Astrocyte of the spinal cord (primary cell): Measurements from ENCODE around the gene CRB1.

Experiments
- DNase-seq: peaks from one replicate; pipeline ENCODE4 v3.0.0; 2011; ENCODE audit warnings: low read depth, low spot score
- H3K4me3 ChIP-seq: 2 replicates; pipeline ENCODE4 v1.5.1; 2011; ENCODE audit warnings: low read depth, mild to moderate bottlenecking, low read length, moderate library complexity
- in situ Hi-C: cut with HindIII; loops from 2 replicates; pipeline ENCODE4 v1.10.0; 2017; ENCODE audit warnings: low sequenced_read_pairs
- TF ChIP-seq, protein P1 (sequence below): IDR thresholded peaks from 2 replicates; pipeline ENCODE4 v1.5.1; 2012; ENCODE audit warnings: low read depth, mild to moderate bottlenecking, low read length, inconsistent platforms

CRB1 gene

DNA sequence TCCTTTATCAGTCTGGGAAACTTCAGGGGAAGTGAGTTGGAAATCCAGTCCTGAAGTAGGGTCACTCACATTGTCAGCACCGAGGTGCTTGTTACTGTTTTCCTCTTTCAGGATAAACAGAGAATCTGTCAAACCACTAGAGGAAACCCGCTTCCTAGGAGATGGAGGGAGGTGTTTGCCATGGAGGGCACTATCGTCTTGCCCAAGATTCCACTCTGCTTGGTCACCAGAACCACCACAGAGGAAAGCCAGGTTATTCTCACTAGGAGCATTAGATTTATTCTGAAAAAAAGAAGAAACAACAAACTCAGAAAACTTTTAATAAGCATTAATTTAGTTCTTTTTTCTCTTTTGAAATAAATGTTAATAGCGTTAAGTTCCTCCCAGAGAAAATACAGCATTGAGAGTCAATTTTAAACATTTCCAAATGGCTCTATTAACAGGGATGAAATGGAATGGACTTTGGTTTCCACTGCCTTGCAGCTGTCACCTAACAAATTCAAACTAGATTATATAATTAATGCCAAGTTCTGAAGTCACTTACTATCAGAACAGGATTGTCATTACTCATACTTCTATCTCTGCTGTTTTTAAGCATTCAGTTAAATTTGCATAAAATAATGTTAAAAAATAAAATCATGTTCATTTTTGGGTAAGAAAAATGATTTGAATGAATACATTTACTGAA lies 242.8 kb downstream of the CRB1 start:
- no peak for DNase-seq
- TF ChIP-seq, protein P1, sequence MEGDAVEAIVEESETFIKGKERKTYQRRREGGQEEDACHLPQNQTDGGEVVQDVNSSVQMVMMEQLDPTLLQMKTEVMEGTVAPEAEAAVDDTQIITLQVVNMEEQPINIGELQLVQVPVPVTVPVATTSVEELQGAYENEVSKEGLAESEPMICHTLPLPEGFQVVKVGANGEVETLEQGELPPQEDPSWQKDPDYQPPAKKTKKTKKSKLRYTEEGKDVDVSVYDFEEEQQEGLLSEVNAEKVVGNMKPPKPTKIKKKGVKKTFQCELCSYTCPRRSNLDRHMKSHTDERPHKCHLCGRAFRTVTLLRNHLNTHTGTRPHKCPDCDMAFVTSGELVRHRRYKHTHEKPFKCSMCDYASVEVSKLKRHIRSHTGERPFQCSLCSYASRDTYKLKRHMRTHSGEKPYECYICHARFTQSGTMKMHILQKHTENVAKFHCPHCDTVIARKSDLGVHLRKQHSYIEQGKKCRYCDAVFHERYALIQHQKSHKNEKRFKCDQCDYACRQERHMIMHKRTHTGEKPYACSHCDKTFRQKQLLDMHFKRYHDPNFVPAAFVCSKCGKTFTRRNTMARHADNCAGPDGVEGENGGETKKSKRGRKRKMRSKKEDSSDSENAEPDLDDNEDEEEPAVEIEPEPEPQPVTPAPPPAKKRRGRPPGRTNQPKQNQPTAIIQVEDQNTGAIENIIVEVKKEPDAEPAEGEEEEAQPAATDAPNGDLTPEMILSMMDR, result no peak
- in situ Hi-C loops, result no loop called here
- H3K4me3 ChIP-seq, result no peak overlapping the region

DNA sequence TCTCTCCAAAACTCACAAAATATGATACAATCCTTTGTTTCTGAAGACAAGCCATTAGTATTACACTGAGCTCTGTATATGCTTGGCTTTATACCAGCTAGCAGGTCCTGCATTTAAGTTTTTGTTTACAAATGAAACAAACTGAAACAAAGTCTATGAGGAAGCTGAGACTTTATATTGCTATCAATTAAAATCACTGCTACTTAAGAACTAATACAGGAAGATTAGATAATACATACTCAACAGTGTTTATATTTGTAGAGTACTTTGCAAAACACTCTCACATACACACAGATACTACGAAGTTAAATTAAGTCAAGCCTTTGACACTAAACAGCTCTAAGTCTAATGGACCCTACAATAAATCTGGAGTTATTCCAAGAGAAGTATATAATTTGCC lies 247.4 kb downstream of the CRB1 start:
- in situ Hi-C loops, result no loop called here
- no peak overlapping the region for H3K4me3 ChIP-seq
- TF ChIP-seq, protein P1, result no peak
- no peak for DNase-seq

DNA sequence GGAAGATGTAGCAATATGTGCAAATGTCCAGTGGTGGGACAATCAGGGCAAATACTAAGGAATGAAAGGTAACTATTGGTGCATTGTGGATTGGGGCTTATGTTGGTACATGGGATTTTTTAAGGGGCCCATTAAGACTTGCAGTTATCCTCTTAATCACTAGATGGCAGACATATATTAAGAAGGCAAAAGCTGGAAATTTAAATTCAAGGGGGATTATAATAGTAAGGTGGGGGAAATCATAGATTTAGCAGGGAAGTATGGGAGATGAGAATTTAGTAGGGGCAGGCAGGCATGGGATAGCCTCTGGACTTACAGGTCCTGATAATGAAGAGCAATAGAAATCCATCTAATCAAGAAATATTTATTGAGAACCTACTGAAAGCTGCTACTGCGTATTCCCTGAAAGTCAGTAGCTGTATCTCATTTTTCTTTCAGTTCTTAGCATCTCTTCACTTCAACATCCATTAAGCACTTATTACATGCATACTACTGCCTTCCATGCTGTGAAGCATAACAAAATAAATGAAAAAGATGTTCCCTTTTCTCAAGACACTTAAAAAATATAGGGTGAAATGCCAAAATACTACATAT lies 251.8 kb downstream of the CRB1 start:
- TF ChIP-seq, protein P1, result peak; percentile 43
- in situ Hi-C loops, result no loop called here
- H3K4me3 ChIP-seq, result no peak overlapping the region
- DNase-seq, result peak; percentile 29

DNA sequence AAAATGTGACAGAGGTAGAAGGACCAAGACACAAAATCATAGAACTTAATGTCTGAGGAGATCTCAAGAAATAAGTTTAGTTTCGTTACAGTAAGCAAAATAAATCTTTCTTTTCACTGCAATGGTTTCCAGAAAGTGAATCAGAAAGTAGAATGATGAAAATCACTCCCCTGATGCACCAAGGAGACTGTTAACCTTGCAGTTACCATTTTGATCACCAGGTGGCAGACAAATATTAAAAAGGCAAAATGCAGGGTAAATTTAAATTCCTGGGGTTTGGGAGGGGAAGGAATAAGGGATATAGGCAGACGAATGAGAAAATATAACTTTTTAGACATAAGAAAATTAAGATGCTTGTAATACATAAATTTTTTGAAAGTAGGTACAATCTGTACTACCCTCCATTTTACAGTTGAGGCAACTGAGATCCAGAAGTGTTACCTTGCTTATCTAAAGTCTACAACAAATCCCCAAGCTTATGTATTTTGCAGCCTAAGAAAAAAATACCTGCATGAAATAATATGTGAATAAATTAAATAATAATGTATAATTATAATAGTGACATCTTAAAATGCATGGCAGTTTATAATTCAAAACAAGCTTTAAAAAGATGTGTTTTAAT lies 253.2 kb downstream of the CRB1 start:
- TF ChIP-seq, protein P1, result peak; percentile 72
- no peak overlapping the region for H3K4me3 ChIP-seq
- in situ Hi-C loops, result no loop called here
- DNase-seq, result peak; percentile 46

DNA sequence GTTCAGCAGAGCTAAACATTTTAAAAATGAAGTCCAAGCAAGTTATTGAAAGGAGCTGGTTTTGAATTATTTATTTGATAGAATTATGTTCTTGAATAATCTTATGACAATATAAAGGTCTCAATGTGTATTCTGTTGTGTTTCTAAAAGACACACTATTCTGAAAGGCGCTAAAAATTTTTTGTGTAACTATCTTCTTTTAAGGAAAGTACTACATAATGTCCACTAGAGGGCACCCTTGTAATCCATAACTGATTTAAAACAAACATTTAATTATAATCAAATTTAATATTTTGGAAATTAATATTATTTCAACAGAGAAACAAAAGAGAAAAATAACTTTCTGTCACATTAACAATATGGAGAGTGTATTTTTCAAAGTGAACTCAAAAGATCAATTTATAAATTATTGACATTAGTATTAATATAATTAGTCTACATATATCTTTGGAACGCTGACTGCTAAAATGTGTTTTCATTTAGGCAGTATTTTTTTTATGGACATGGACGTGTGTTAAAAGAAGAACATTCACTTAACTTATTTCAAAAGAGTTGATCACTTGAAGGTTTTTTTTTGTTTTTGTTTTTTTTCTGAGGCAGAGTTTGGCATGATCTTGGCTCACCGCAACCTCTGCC lies 258.8 kb downstream of the CRB1 start:
- in situ Hi-C loops, result no loop called here
- DNase-seq, result peak; percentile 39
- H3K4me3 ChIP-seq, result no peak overlapping the region
- TF ChIP-seq, protein P1, result peak; percentile 39
